Calu3 (cell line): ENCODE results near the gene PPFIA1. TPM values are rescaled to one million over a fixed set of nuclear protein-coding genes. Genes with fewer than 3 reads are reported as not detected.

Experiments
- BruUV-seq: library from RNA; stranded (reverse); fragments of 400-500 nt; replicated peaks from 2 replicates; lab custom pipeline; 2021; lab: Mats Ljungman, UMichigan
- CTCF ChIA-PET: fragments of 300-600 bp; sonication (Branson Sonifier 250); formaldehyde crosslinking; loops from one replicate; lab custom pipeline; 2022; ENCODE audit warnings: antibody characterized with exemption; lab: Charles Lee
- DNase-seq: peaks from one replicate; pipeline ENCODE4 v3.0.0; 2022
- H3K27ac Mint-ChIP-seq: one replicate; pipeline ENCODE4 v1.8.0; 2022; ENCODE audit warnings: mixed read lengths; ENCODE audit not compliant: unreplicated experiment
- H3K27me3 Mint-ChIP-seq: one replicate; pipeline ENCODE4 v1.8.0; 2022; ENCODE audit warnings: mixed read lengths; ENCODE audit not compliant: unreplicated experiment
- H3K36me3 Mint-ChIP-seq: one replicate; pipeline ENCODE4 v1.8.0; 2022; ENCODE audit warnings: mild to moderate bottlenecking, moderate library complexity, mixed read lengths; ENCODE audit not compliant: insufficient read depth, unreplicated experiment
- H3K4me1 Mint-ChIP-seq: one replicate; pipeline ENCODE4 v1.8.0; 2022; ENCODE audit warnings: mild to moderate bottlenecking, low read depth, mixed read lengths; ENCODE audit not compliant: unreplicated experiment
- H3K4me3 Mint-ChIP-seq: one replicate; pipeline ENCODE4 v1.8.0; 2022; ENCODE audit warnings: mild to moderate bottlenecking, low read depth, moderate library complexity, mixed read lengths; ENCODE audit not compliant: unreplicated experiment
- H3K9me3 Mint-ChIP-seq: one replicate; pipeline ENCODE4 v1.8.0; 2022; ENCODE audit warnings: low read depth, mixed read lengths; ENCODE audit not compliant: unreplicated experiment
- intact Hi-C: fragments of 100-400 bp; cut with micrococcal nuclease; formaldehyde crosslinking; loops from one replicate; pipeline ENCODE4 v1.10.0; 2022; ENCODE audit not compliant: unreplicated experiment
- total RNA-seq: library from RNA; stranded (reverse); gene quantifications from 2 replicates; pipeline ENCODE4 v1.2.3, GENCODE V29; 2022
- TF ChIP-seq, protein P1 (sequence below): fragments of 200-600 bp; IDR thresholded peaks from one replicate; pipeline ENCODE4 v1.8.0; 2022; ENCODE audit warnings: antibody characterized with exemption; ENCODE audit not compliant: unreplicated experiment

PPFIA1 gene
- total RNA-seq, 1 experiment from 2014 or later = 84.0 TPM

DNA sequence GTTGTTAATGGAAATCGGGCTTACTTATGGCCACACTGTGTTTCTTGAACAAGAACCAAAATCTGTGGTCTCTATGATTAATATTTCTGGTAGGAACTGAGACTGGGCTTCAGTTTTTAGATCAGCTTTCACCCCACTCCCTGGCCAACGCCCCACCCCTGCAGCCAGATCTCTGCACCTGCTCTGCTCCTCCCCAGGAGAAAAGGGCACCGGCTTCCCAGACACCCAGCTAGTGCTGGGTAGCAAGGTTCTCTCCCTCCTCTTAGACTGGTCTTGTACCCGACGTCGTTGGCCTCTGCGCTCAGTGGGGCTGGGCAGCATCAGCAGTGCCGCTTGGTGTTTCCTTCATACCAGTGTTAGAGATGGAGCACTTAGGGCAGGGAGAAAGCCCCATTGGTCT lies 110.9 kb downstream of the PPFIA1 start:
- Mint-ChIP-seq H3K9me3 (no peaks in the 10 kb centered on the region), H3K27me3 (no peaks in the 10 kb centered on the region), H3K27ac (no peak overlapping the region), H3K4me1 (no peaks in the 10 kb centered on the region), H3K4me3 (no peak overlapping the region), H3K36me3 (peaks cover 50% of the 10 kb centered on the region)
- DNase-seq = no peak
- CTCF ChIA-PET = no interaction called here
- TF ChIP-seq, protein P1, sequence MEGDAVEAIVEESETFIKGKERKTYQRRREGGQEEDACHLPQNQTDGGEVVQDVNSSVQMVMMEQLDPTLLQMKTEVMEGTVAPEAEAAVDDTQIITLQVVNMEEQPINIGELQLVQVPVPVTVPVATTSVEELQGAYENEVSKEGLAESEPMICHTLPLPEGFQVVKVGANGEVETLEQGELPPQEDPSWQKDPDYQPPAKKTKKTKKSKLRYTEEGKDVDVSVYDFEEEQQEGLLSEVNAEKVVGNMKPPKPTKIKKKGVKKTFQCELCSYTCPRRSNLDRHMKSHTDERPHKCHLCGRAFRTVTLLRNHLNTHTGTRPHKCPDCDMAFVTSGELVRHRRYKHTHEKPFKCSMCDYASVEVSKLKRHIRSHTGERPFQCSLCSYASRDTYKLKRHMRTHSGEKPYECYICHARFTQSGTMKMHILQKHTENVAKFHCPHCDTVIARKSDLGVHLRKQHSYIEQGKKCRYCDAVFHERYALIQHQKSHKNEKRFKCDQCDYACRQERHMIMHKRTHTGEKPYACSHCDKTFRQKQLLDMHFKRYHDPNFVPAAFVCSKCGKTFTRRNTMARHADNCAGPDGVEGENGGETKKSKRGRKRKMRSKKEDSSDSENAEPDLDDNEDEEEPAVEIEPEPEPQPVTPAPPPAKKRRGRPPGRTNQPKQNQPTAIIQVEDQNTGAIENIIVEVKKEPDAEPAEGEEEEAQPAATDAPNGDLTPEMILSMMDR = no peak
- intact Hi-C loops = no loop called here
- BruUV-seq = no TSS peak

DNA sequence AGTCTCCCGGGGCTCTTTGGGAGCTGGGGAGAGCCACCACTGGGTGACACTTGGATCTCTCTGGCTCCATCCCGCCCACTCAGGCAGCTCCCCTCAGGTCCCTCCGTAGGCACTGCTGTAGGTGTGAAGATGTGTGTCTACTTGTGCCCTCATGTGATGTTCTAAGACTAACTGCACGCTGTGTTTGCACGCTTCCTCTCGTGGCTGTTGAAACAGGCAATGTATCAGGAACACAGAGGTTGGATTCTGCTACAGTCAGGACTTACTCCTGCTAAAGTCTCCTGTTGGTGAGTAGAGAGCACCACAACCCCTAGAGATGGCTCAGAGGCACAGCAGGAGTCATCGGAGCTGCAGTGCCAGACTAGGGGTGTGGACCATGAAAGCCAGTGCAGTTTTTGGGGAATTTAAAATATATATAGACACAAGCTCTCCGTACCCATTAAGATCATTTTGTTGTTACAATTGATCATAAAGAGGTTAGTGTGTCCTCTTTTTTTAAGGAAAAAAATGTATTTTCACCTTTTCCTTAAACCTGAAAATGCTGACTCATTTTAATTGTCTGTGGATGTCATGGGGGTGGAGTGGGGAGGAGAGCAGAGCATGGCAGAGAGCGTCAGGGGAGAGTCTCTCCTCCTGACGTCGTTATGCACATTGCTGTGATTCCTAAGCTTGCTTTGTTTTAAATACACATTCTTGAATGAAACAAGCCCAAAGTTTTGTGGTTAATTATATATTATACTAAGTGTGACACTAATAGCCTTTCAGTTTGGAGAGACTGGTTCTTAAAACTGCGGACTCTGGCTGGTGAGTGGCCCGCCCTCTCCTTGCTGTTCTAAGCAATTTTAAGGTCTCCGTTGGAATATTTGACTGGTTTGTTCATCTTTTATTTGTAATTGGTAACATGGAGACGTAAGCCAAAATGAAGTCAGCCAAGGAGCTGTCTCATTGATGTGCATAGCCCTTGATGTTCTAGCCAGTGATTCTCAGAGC lies 111.7 kb downstream of the PPFIA1 start:
- TF ChIP-seq, protein P1 = no peak
- Mint-ChIP-seq H3K27me3 (no peaks in the 10 kb centered on the region), H3K4me3 (no peak overlapping the region), H3K36me3 (peaks cover 52% of the 10 kb centered on the region), H3K4me1 (no peaks in the 10 kb centered on the region), H3K27ac (no peak overlapping the region), H3K9me3 (no peaks in the 10 kb centered on the region)
- no TSS peak for BruUV-seq
- DNase-seq = no peak
- intact Hi-C loops = no loop called here
- CTCF ChIA-PET = no interaction called here

DNA sequence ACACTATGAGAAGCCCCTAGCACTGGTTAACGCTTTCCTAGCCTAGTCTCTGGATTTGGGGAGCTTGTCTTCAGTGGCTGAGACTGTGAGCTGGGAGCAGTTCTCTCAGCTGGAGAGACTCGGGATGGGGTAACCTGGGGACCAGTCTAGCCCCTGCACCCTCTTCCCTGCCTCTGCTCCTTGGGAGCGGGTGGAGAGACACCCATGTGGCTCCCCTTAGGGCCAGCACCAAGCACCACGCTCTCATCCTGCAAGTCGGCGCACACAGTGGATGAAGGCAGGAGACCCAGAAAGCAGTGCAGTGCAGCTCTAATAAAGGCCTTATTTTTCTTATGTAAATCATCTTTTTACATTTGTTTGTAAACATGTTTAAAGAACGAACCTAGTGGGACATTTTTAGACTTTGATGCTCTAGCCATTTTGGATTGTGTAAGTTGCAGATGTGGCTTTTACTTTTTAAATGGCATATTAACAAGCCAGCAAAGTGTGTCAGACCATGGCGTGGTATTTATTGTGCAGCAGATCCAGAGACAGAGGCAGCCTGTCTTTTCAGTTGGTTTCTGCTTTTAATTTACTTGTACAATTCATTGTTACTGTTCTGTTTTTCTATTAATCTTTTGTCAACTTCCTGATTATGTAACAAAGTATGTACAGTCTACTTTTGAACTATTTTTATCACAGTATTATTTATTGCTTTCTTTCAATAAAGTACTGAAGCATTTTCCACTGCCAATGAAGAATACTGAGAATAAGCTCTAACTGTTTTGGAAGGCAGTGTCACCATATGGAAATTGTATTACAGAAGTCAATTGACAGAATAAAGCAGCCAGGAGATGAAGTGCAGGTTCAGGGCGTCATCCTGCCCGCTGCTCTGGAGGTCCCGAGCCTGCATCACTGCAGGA lies 113.4 kb downstream of the PPFIA1 start:
- H3K9me3 Mint-ChIP-seq = no peaks in the 10 kb centered on the region

DNA sequence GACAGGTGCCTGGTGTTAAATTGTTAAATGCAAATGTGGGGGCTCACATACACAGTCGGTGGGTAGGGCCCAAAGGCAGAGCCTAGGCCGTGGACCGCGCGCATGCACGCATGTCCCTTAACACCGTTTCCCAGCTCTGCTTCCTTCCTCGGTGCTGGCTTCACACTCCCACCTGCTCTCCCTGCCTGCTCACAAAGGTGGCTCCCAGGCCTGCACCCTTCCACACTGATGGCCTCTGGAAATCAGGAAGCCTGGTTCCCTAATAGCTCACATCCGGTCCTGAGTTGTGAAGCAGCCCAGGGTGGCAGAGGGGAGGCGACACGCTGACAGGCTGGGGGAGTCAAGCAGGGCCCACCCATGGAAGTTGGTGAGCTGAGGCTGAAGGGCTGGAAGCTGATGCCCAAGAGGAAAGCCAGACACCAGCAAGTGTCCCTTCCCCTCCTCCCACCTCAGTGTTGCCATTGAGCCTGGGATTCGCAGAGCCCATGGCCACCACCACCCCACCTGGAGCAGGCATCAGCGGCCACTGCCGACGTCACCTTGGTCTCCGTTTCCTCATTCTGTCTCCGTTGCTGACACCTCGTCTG lies 114.2 kb downstream of the PPFIA1 start:
- CTCF ChIA-PET = no interaction called here

More for the DNA sequence above, 113.4 kb downstream of the PPFIA1 start:
- DNase-seq = no peak
- TF ChIP-seq, protein P1 = no peak
- no TSS peak for BruUV-seq
- CTCF ChIA-PET = no interaction called here
- Mint-ChIP-seq H3K36me3 (peaks cover 64% of the 10 kb centered on the region), H3K4me1 (peaks cover 7% of the 10 kb centered on the region), H3K27ac (no peak overlapping the region), H3K4me3 (no peak overlapping the region), H3K27me3 (no peaks in the 10 kb centered on the region)
- intact Hi-C loops = no loop called here

More for the DNA sequence above, 114.2 kb downstream of the PPFIA1 start:
- TF ChIP-seq, protein P1 = no peak
- no TSS peak for BruUV-seq
- Mint-ChIP-seq H3K4me3 (no peak overlapping the region), H3K27me3 (no peaks in the 10 kb centered on the region), H3K27ac (no peak overlapping the region), H3K9me3 (no peaks in the 10 kb centered on the region), H3K36me3 (peaks cover 65% of the 10 kb centered on the region), H3K4me1 (peaks cover 7% of the 10 kb centered on the region)
- DNase-seq = no peak
- intact Hi-C loops = no loop called here
